Measurements from ENCODE around the gene TRO. TPM values are rescaled to one million over a fixed set of nuclear protein-coding genes. Genes with fewer than 3 reads are reported as not detected.

Gene TRO
- total and polyA plus RNA-seq, 2 of the 13 experiments (the other 11 are each of a cell fraction or from before 2014, with no cell fraction given), result 13.8 to 25.4 TPM

- no peak for TF ChIP-seq ZNF646 (CRISPR knock-in tag; IDR thresholded peaks at IDR 0.05)
These were observed 41.1 kb downstream of the TRO start (continued) for GRCh38 chrX:54961750-54962149.

GRCh38 chrX:54964766-54965497 lies 44.3 kb downstream of the TRO start:
- WGBS (ENCODE audit: low lambda C conversion rate), result 93% methylated on average over 4 of the region's 4 CpGs
- TF ChIP-seq GATAD1 (CRISPR knock-in tag; IDR thresholded peaks at IDR 0.05), result no peak
- no peak for TF ChIP-seq ZNF816 (CRISPR knock-in tag; IDR thresholded peaks at IDR 0.05; ENCODE audit: borderline replicate concordance)
- no peak for TF ChIP-seq ZFYVE20 (CRISPR knock-in tag; IDR thresholded peaks at IDR 0.05; ENCODE audit: borderline replicate concordance, low read depth)
- no peak for TF ChIP-seq SNAI1 (CRISPR knock-in tag; IDR thresholded peaks at IDR 0.05; ENCODE audit: borderline replicate concordance)
- TF ChIP-seq CEBPB (IDR thresholded peaks at IDR 0.05; ENCODE audit: borderline replicate concordance, low read depth, low read length), result no peak
- TF ChIP-seq NCOR1 (IDR thresholded peaks at IDR 0.05; ENCODE audit: borderline replicate concordance, low read length), result no peak
- TF ChIP-seq ZSCAN20 (CRISPR knock-in tag; IDR thresholded peaks at IDR 0.05; ENCODE audit: borderline replicate concordance), result no peak
- TF ChIP-seq MAFK (conservative IDR thresholded peaks at IDR 0.05 in 1 of 2, IDR thresholded peaks at IDR 0.05 in 1 of 2; ENCODE audit: low read length in 2 of 2), result no peak
- TF ChIP-seq ZNF564 (CRISPR knock-in tag; IDR thresholded peaks at IDR 0.05), result no peak
- TF ChIP-seq ZNF30 (CRISPR knock-in tag; IDR thresholded peaks at IDR 0.05), result no peak
- TF ChIP-seq KLF6 (CRISPR knock-in tag; IDR thresholded peaks at IDR 0.05), result no peak
- no peak for TF ChIP-seq ZNF12 (CRISPR knock-in tag; IDR thresholded peaks at IDR 0.05)
- no peak for TF ChIP-seq TOE1 (CRISPR knock-in tag; IDR thresholded peaks at IDR 0.05)
- no peak for TF ChIP-seq ZNF773 (CRISPR knock-in tag; IDR thresholded peaks at IDR 0.05; ENCODE audit: borderline replicate concordance)
- TF ChIP-seq THRA (CRISPR knock-in tag; IDR thresholded peaks at IDR 0.05; ENCODE audit: borderline replicate concordance), result no peak

More at GRCh38 chrX:54964766-54965497, 44.3 kb downstream of the TRO start:
- Histone ChIP-seq H4K20me1 (ENCODE audit: insufficient read depth, low read length) (no peaks in the 10 kb centered on the region), H3K36me3 (replicated peaks in 1 of 2; ENCODE audit: control insufficient read depth in 1 of 2, insufficient read depth in 2 of 2, low read length in 2 of 2) (no peaks in the 10 kb centered on the region), H3K27me3 (ENCODE audit: control insufficient read depth in 1 of 2, insufficient read depth in 2 of 2, low read length in 2 of 2) (no peaks in the 10 kb centered on the region), H3K9me3 (ENCODE audit: low read length) (no peaks in the 10 kb centered on the region), H3K4me1 (ENCODE audit: insufficient read depth, low read length) (no peaks in the 10 kb centered on the region), H3K79me2 (ENCODE audit: insufficient read depth, low read length) (no peaks in the 10 kb centered on the region), H3K4me2 (ENCODE audit: low read depth, low read length) (no peak overlapping the region), H3K9ac (ENCODE audit: insufficient read depth, low read depth, low read length) (no peak overlapping the region), H3K27ac (ENCODE audit: extremely low read length, insufficient read depth, low read length) (no peak overlapping the region), H2AFZ (ENCODE audit: low read length) (no peak overlapping the region), H3K4me3 (replicated peaks in 1 of 3; ENCODE audit: insufficient read depth in 1 of 3, low read depth in 2 of 3, low read length in 3 of 3) (no peak overlapping the region)
- in situ Hi-C loops (cut with HindIII; ENCODE audit: extremely low pct_ligation_motif_present, low pct_unique_long_range_greater_than_20kb) (no loop called here), intact Hi-C loops (cut with micrococcal nuclease; ENCODE audit: unreplicated experiment) (no loop called here)
- no peak for FAIRE-seq
- ChIA-PET POLR2A (no interaction called here), CTCF (ENCODE audit: low intra/inter-chr PET ratio, low total read pairs) (no interaction called here)
- BruUV-seq (replicated peaks), result no TSS peak
- no peak for DNase-seq (ENCODE audit: low spot score)
- ATAC-seq, result no peak

Data from HepG2 (cell line).